HG03175 (cell line): ENCODE measurements around the gene GPR27.

Source experiments
- ATAC-seq: cut with Tn5 transposase; IDR thresholded peaks from one replicate; pipeline ENCODE4 v1.9.1; 2021; ENCODE audit warnings: mild to moderate bottlenecking, moderate library complexity; ENCODE audit not compliant: unreplicated experiment

The GPR27 gene

GRCh38 chr3:71784914-71785531, 31.4 kb downstream of the GPR27 start, which contains the start of gene PROK2:
Gene PROK2 (minus strand): TSS chr3:71785148. CDS start chr3:71785052, 96 bp downstream.
- ATAC-seq: no peak

GRCh38 chr3:71785532-71786216, 32.0 kb downstream of the GPR27 start:
- no peak for ATAC-seq

- no peak for ATAC-seq
These were observed 32.5 kb downstream of the GPR27 start for GRCh38 chr3:71786217-71786549.

GRCh38 chr3:71786551-71786950, 32.9 kb downstream of the GPR27 start:
- no peak for ATAC-seq

GRCh38 chr3:71787851-71788405, 34.3 kb downstream of the GPR27 start:
- no peak for ATAC-seq

- no peak for ATAC-seq
These were observed 36.3 kb downstream of the GPR27 start for GRCh38 chr3:71789922-71790321.

GRCh38 chr3:71791634-71792033, 38.0 kb downstream of the GPR27 start:
- ATAC-seq: no peak

GRCh38 chr3:71796290-71796689, 42.6 kb downstream of the GPR27 start:
- no peak for ATAC-seq

GRCh38 chr3:71797455-71797854, 43.8 kb downstream of the GPR27 start:
- ATAC-seq: no peak

- no peak for ATAC-seq
These were observed 46.4 kb downstream of the GPR27 start for GRCh38 chr3:71800023-71800422.

GRCh38 chr3:71801986-71802385, 48.3 kb downstream of the GPR27 start:
- no peak for ATAC-seq

GRCh38 chr3:71803248-71803647, 49.6 kb downstream of the GPR27 start:
- no peak for ATAC-seq

GRCh38 chr3:71805199-71805598, 51.5 kb downstream of the GPR27 start:
- no peak for ATAC-seq

GRCh38 chr3:71805691-71806090, 52.0 kb downstream of the GPR27 start:
- no peak for ATAC-seq
